Eye (tissue), 1 donor: Measurements from ENCODE around the gene PRDM11.

Experiments
- DNase-seq: peaks from one replicate; pipeline ENCODE4 v3.0.0-alpha.2; 2015

The PRDM11 gene

DNA sequence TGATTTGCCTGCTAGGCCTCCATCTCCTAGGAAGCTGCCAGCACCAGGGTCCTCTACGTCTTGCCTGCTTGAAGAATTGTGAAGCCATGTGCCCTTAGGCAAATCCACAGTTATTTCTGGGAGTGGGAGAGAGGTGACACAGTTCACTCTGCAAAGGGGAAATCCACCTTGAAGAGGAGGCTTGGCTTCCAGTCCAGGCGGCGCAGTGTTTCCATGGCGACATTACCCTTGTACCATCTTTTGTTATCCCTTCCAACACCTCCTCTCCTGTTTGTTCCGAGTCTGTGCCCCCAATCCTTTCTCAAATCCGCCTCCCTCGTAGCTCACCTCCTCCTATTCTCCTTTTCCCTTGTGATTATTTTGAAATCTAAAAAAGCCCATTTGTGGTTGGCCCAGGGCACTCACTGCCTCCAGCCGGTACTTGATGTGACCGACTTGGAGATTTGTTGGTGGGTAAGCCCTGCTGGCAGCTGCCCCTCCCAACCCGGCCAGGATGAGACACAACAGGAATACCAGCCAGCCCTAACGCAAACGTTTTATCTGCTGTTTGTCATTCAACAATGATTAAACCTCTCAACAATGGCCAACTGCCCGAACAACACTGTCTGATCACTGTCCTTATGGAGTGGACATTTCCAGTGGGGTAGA, 121.3 kb downstream of the PRDM11 start:
- no peak for DNase-seq

DNA sequence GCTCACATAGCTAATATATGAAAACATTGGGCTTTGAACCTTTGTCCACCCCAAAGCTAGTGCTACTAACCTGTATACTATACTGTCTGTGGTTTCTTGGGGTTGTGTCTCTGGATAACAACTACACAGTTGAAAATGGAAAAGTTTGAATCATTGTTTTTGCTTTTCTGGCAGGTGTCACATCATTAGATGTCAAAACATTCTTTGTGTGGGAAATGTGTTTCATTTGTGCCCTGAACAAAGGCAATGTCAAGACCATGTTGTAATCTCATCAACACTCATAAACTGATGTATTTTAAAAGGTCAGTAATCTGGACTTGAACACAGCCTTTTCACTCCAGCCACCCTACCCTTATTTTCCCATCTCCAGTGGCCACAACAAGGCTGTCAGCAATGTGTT, 123.2 kb downstream of the PRDM11 start:
- DNase-seq, result no peak

DNA sequence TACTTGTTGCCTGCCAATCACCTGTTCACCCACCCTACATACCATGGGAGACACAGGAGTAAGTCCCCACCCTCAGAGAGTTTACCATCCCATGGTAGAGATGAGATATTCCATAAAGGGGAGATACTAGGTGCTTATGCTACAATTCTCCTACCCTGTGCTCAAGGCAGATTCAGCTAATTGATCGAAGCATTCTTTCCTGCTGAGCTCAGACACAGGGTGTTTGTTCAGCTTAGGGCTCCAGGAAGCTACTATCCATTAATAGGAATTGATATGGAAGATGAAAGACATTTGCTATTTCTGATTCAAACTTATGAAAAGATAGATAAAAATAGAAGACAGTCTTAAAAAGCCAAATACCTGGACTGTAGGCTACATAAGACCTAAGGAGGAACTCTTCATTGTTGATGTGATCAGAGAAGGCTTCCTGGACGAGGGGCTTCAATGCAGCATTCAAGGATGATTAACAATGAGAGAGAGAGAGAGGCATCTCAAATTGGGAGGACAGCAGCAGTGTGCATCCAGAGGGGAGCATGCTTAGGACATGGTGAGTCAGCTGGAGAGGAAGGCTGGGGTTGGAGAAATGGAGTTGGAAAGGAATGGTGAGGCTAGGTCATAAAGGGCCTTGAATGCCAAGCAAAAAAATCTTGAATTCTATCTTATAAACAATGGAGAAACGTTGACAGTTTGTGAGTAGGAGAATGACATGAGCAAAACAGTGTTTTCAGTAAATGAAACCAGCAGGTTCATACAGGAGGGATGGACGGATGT, 124.7 kb downstream of the PRDM11 start:
- no peak for DNase-seq

DNA sequence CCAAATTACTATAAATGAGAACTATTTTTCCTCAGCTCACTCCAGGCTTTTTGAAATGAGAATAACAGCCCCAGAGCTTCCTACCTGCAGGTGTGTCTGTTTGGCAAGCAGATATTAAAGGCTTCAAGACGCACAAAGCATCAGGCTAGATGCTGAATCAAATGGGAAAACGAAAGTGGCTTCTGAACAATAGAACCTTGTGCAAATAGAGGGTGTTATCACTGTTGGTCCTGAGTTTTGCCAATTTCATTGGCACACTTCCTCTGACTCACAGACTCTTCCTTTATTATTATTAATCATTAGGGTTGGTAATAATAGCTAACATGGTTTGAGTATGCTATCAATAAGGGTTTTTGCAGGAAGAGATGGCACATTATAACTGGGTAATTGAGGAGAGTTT, 126.3 kb downstream of the PRDM11 start:
- DNase-seq, result no peak

DNA sequence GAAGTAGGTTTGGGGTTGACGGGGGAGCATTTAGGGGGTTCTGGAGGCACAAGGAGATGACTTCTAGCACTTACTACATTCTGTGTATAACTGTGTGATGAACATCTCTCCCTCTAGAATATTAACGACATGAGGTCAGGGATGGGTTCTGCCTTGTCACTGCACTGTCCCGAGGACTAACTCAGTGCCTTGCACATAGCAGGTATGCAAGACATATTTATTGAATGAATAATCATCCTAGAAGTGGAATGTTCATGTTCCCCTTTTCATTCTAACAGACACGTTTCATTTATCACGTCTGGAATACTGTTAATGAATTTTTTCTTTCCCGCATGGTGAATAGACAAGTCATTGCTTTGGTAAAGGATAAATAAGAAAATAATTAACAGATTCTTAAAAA, 127.1 kb downstream of the PRDM11 start:
- DNase-seq, result no peak

DNA sequence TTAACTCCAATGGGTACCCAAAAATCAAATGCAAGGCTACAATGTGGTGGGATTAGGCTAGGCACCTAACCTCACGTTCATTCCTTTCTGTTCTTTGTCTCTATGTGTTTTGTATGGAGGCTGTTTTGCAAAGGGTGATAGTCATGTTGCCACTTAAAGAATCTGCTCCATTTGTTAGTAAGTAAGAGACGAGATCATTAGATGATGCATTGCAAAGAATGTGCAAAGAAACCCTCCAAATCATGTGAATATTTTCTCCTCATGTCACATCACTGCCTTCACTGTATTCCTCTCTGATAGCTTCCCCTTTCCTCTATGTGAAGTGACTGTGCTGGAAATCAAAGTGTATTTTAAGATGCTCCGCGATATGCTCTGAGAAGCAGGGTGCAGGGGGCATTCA, 127.8 kb downstream of the PRDM11 start:
- DNase-seq, result no peak

DNA sequence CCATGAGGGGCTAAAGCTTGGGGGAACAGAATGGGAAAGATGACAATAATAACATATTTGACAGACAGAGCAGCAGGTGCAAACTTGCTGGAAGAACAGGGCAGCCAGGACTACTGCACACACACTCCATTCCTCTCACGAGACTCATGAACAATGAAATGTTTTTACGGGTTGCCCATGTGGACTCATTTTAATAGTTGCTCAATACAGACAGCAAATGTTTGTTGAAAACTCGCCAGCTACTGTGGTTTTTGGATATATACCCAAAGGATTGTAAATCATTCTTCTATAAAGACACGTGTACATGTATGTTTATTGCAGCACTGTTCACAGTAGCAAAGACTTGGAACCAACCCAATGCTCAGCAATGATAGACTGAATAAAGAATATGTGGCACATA, 129.4 kb downstream of the PRDM11 start:
- DNase-seq, result no peak

DNA sequence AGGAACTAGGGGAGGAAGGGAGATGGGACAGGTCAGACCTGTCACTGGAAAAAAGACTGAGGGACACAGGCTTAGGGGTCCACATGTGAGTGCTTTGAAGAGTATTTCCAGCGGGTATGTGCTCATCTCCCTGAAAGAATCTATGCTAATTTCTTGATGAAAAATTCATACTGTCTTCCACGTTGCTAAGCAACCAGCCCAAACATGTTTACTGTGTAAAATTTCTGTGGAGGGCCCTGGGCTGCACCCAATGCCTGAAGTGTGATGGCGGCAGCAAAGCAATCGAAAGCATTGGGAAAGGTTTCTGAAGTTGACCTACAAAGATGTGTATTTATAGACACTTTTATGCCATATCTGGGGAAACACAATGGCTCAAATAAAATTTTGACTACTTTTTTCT, 132.3 kb downstream of the PRDM11 start:
- DNase-seq, result peak; percentile 36

DNA sequence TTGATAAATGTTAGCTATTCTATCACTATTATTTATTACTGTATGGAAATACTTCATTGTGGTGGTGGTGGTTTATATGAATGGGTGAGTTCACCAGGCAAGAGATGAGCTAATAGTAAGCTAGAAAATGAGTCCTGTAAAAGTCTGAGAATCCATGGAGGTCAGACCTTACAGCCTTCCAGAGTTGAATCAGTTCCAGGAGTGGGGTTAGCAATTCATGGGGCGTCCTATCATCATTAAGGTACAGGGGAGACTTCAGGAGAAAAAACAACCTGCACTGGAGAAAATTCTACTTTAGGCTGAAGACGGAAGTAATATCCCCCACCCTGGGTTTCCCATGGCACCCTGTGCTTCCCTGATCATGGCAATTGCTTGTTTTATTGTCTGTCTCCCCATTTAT, 133.2 kb downstream of the PRDM11 start:
- no peak for DNase-seq

DNA sequence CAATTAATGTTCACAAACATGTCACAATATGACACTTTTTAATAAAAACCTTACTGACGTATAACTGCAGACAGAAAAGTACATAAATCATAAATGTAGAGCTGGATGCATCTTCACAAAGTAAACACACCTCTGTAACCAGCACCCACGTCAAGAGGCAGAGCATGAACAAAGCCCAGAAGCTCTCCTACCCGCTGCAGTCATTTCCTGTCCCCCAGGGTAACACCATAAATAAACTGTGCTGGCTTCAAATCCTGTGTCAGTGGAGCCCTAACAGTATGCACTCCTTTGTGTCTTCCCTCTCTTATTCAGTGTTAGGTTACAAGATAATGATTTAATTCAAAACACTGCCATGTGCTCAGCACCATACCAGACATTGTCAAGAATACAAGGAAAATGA, 134.0 kb downstream of the PRDM11 start:
- DNase-seq, result no peak

DNA sequence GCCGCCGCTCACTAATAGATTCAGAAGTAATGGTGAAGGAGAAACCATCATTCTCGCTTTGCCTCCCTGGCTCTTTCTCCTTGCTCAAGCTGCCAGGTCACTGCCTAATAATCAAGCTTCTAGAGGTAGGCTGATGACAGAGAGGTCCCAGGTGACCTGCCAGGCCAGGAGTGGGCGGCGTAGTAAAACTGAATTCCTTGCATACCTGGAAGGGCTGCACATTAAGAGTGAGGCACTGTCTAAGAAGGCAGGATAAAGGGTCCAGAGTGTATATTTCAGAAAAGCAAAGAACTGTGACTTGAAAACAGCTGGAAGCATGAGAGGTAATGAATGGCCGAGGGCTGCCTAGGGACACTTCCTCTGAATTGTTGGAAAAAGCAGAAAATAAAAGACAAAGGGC, 135.6 kb downstream of the PRDM11 start:
- DNase-seq, result no peak
